HepG2 (cell line): Measurements from ENCODE around the gene GMEB2. TPM values are rescaled to one million over a fixed set of nuclear protein-coding genes. Genes with fewer than 3 reads are reported as not detected.

Source experiments
- AFF4 ChIP-seq: sonication (generic); formaldehyde crosslinking; IDR thresholded peaks from 2 replicates; pipeline ENCODE4 v1.4.0; 2020; ENCODE audit warnings: missing genetic modification reagents
- FOXA1 ChIP-seq, 2 experiments: fragments of 450-650 bp in 1 of 2; sonication (generic) in 1 of 2; formaldehyde crosslinking in 1 of 2; IDR thresholded peaks; 2 replicates each; pipeline versions ENCODE4 v1.4.0 to v1.6.1; 2016 to 2020; ENCODE audit warnings: missing genetic modification reagents in 1 of 2
- HNRNPH1 ChIP-seq: fragments of 200-400 bp; formaldehyde crosslinking; optimal IDR thresholded peaks from 2 replicates; pipeline ENCODE3; 2017; ENCODE audit warnings: mild to moderate bottlenecking, low read depth, low read length
- JDP2 ChIP-seq: sonication (generic); formaldehyde crosslinking; IDR thresholded peaks from 2 replicates; pipeline ENCODE4 v1.8.1; 2022; ENCODE audit warnings: missing genetic modification reagents, borderline replicate concordance
- KLF13 ChIP-seq: sonication (generic); formaldehyde crosslinking; IDR thresholded peaks from 2 replicates; pipeline ENCODE4 v1.4.0; 2020; ENCODE audit warnings: mild to moderate bottlenecking, missing genetic modification reagents
- LCORL ChIP-seq, 2 experiments: fragments of 450-650 bp in 1 of 2; sonication (generic) in 1 of 2; formaldehyde crosslinking in 1 of 2; IDR thresholded peaks; 2 replicates each; pipeline versions ENCODE4 v1.5.0 to v1.6.1; 2017 to 2020; ENCODE audit warnings: antibody characterized with exemption in 1 of 2, missing genetic modification reagents in 1 of 2
- MBNL3 ChIP-seq: fragments of 250-450 bp; sonication (Bioruptor Pico); conservative IDR thresholded peaks from 2 replicates; pipeline ENCODE4 v1.8.0; 2022; ENCODE audit warnings: mild to moderate bottlenecking, inconsistent platforms
- MXI1 ChIP-seq: IDR thresholded peaks from 3 replicates; pipeline ENCODE4 v1.6.1; 2012; ENCODE audit warnings: low read depth, low read length, inconsistent platforms, borderline replicate concordance
- RBAK ChIP-seq: sonication (generic); formaldehyde crosslinking; IDR thresholded peaks from 2 replicates; pipeline ENCODE4 v1.5.1; 2020; ENCODE audit warnings: mild to moderate bottlenecking, missing genetic modification reagents
- REPIN1 ChIP-seq: sonication (generic); formaldehyde crosslinking; IDR thresholded peaks from 2 replicates; pipeline ENCODE4 v1.8.0; 2022; ENCODE audit warnings: missing genetic modification reagents, low read depth, mild to moderate bottlenecking, borderline replicate concordance
- SALL1 ChIP-seq: sonication (generic); formaldehyde crosslinking; IDR thresholded peaks from 2 replicates; pipeline ENCODE4 v1.8.0; 2022; ENCODE audit warnings: mild to moderate bottlenecking, missing genetic modification reagents
- SP5 ChIP-seq: IDR thresholded peaks from 2 replicates; pipeline ENCODE4 v1.6.1; 2016; ENCODE audit warnings: low read depth, borderline replicate concordance
- SUZ12 ChIP-seq: fragments of 150-350 bp; IDR thresholded peaks from 2 replicates; pipeline ENCODE4 v1.6.1; 2014; ENCODE audit warnings: low read depth, low read length
- ZBTB46 ChIP-seq: sonication (generic); formaldehyde crosslinking; IDR thresholded peaks from 2 replicates; pipeline ENCODE4 v1.4.0; 2020; ENCODE audit warnings: mild to moderate bottlenecking, missing genetic modification reagents, borderline replicate concordance
- ZKSCAN1 ChIP-seq: fragments of 150-350 bp; IDR thresholded peaks from 2 replicates; pipeline ENCODE4 v1.6.1; 2014; ENCODE audit warnings: low read length
- ZNF260 ChIP-seq: sonication (generic); formaldehyde crosslinking; IDR thresholded peaks from 2 replicates; pipeline ENCODE4 v1.4.0; 2020; ENCODE audit warnings: missing genetic modification reagents, low read depth, mild to moderate bottlenecking, borderline replicate concordance
- ZNF337 ChIP-seq: sonication (generic); formaldehyde crosslinking; IDR thresholded peaks from 2 replicates; pipeline ENCODE4 v1.5.1; 2020; ENCODE audit warnings: missing genetic modification reagents, low read depth, mild to moderate bottlenecking, borderline replicate concordance
- ZNF570 ChIP-seq: sonication (generic); formaldehyde crosslinking; IDR thresholded peaks from 2 replicates; pipeline ENCODE4 v1.4.0; 2020; ENCODE audit warnings: mild to moderate bottlenecking, missing genetic modification reagents, borderline replicate concordance
- ZNF616 ChIP-seq: sonication (generic); formaldehyde crosslinking; IDR thresholded peaks from 2 replicates; pipeline ENCODE4 v1.5.0; 2020; ENCODE audit warnings: low read depth, mild to moderate bottlenecking, missing genetic modification reagents
- ZNF737 ChIP-seq: sonication (generic); formaldehyde crosslinking; IDR thresholded peaks from 2 replicates; pipeline ENCODE4 v1.5.0; 2020; ENCODE audit warnings: missing genetic modification reagents, mild to moderate bottlenecking, borderline replicate concordance
- ZNF792 ChIP-seq: IDR thresholded peaks from 2 replicates; pipeline ENCODE4 v1.6.1; 2016
- polyA plus RNA-seq, 8 experiments: library from polyadenylated mRNA; depleted of rRNA in 3 of 8; stranded (reverse) in 7 of 8; unstranded in 1 of 8; fragments of >200 nt; fragmentation: Illumina TruSeq in 4 of 8; extraction: Trizol in 4 of 8; gene quantifications; 2 replicates each; pipeline versions ENCODE4 v1.2.1 to v1.2.3, GENCODE V29; 2011 to 2016; ENCODE audit warnings: low read depth in 4 of 8, missing spikeins in 1 of 8, mixed read lengths in 1 of 8; ENCODE audit not compliant: insufficient read depth in 1 of 8
- total RNA-seq, 5 experiments: library from RNA; depleted of rRNA; stranded (reverse); fragments of >200 nt; fragmentation: Illumina TruSeq; extraction: Trizol; gene quantifications; 2 replicates each; pipeline ENCODE4 v1.2.3, GENCODE V29; 2016; ENCODE audit warnings: low read depth in 1 of 5
- TF ChIP-seq, protein P1 (sequence below): sonication (generic); formaldehyde crosslinking; IDR thresholded peaks from 2 replicates; pipeline ENCODE4 v1.4.0; 2020; ENCODE audit warnings: mild to moderate bottlenecking, missing genetic modification reagents
- TF ChIP-seq, protein P2 (sequence below): sonication (generic); formaldehyde crosslinking; IDR thresholded peaks from 2 replicates; pipeline ENCODE4 v1.5.1; 2020; ENCODE audit warnings: missing genetic modification reagents, mild to moderate bottlenecking, borderline replicate concordance

The GMEB2 gene
- total and polyA plus RNA-seq, 2 of the 13 experiments (the other 11 are each of a cell fraction or from before 2014, with no cell fraction given), result 10.6 to 12.4 TPM

GRCh38 chr20:63574156-63574828 lies 52.6 kb downstream of the GMEB2 start, which contains the start of gene HELZ2 (continued):
- TF ChIP-seq ZBTB46 (CRISPR knock-in tag) (no peak), SUZ12 (no peak), ZNF616 (CRISPR knock-in tag) (0 out of 2 replicates have a peak, but pooled peaks have one; percentile 55), RBAK (CRISPR knock-in tag) (no peak), ZNF792 (CRISPR knock-in tag) (0 out of 2 replicates have a peak, but pooled peaks have one; percentile 31), HNRNPH1 (no peak), ZNF337 (CRISPR knock-in tag) (no peak), MXI1 (no peak; the same call in 2 of the 3 replicates), FOXA1 (IDR thresholded peaks at IDR 0.05) (no peak), FOXA1 (CRISPR knock-in tag; IDR thresholded peaks at IDR 0.05) (no peak; the same call in 1 of the 2 replicates), ZNF570 (CRISPR knock-in tag) (no peak), ZKSCAN1 (no peak), MBNL3 (CRISPR knock-in tag) (no peak), SALL1 (peak; percentile 75), KLF13 (CRISPR knock-in tag) (no peak), LCORL (IDR thresholded peaks at IDR 0.05) (no peak), LCORL (CRISPR knock-in tag; IDR thresholded peaks at IDR 0.05) (peak; percentile 76), AFF4 (no peak), ZNF737 (CRISPR knock-in tag) (no peak), REPIN1 (CRISPR knock-in tag) (peak; percentile 39; the same call in 1 of the 2 replicates), JDP2 (CRISPR knock-in tag) (no peak), ZNF260 (CRISPR knock-in tag) (no peak), SP5 (CRISPR knock-in tag) (peak; percentile 48; the same call in 1 of the 2 replicates)
- TF ChIP-seq, protein P1, sequence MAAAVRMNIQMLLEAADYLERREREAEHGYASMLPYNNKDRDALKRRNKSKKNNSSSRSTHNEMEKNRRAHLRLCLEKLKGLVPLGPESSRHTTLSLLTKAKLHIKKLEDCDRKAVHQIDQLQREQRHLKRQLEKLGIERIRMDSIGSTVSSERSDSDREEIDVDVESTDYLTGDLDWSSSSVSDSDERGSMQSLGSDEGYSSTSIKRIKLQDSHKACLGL (CRISPR knock-in tag), result peak; percentile 86
- TF ChIP-seq, protein P2, sequence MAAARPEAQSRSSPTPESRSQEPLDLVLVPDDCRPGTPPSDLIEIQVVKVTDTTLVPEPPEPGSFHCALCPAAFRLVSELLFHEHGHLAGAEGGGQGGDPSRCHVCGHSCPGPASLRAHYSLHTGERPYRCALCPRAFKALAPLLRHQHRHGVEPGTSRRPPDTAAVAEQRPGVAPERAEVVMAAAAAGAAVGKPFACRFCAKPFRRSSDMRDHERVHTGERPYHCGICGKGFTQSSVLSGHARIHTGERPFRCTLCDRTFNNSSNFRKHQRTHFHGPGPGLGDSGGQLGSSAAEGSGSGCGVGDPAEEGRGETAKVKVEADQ, result no peak
